Spleen (tissue), 7 donors: ENCODE data around the gene ARIH2.

Experiments used
- POLR2A ChIP-seq, 3 donors: fragments of 450-650 bp; IDR thresholded peaks; one replicate each; pipeline ENCODE4 v1.5.1; 2017; ENCODE audit warnings: antibody characterized with exemption in 3 of 3, mild to moderate bottlenecking in 1 of 3
- POLR2AphosphoS5 ChIP-seq, 3 donors: sonication (generic); formaldehyde crosslinking; IDR thresholded peaks; one replicate each; pipeline ENCODE4 v1.5.1; 2017; ENCODE audit warnings: antibody characterized with exemption in 3 of 3
- TF ChIP-seq, protein P1 (sequence below), 11 experiments: fragments of 200-600 bp in 7 of 11; fragments of 450-650 bp in 4 of 11; sonication (generic) in 4 of 11; IDR thresholded peaks in 8 of 11; conservative IDR thresholded peaks in 3 of 11; 1 replicate in 7 of 11; 2 replicates in 4 of 11; pipeline versions ENCODE4 v1.4.0 to v1.8.0; 2016 to 2021; ENCODE audit warnings: antibody characterized with exemption in 11 of 11, inconsistent platforms in 4 of 11, mild to moderate bottlenecking in 1 of 11
- donor health status: DM: no; HTN: no; CAD: no; lungs with moderate emphysema.
- donor health status: DM: no; HTN: no; CAD: no.
- donor health status: DM: no; HTN: no; CAD: no.

DNA sequence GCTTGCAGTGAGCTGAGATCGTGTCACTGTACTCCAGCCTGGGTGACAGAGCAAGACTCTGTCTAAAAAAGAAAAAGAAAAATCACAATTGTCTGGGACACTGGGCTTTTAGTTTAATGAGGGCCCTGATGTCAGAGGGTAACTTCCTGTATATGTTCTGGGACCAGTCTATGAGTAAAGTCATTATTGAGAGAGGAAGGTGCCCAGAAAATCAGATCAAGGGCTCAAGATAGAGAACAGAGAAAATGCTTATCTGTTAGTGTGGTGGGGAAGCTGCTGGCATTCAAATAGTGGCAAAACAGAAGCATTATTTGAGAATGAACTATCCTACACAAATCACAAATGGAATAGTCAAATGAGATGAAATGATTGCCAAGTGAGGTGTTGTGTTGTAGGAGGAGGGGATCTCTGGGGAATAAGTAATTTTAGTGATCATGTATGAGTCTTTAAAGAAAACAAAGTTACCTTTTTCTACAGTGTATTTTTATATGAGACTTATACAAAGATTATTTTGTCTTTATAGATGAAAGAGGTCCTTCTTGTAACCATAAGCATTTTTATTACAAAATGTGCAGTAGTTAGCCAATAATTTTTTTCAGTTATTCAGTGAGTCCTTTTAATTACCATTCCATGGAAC lies 13.4 kb downstream of the ARIH2 start:
- TF ChIP-seq, protein P1, sequence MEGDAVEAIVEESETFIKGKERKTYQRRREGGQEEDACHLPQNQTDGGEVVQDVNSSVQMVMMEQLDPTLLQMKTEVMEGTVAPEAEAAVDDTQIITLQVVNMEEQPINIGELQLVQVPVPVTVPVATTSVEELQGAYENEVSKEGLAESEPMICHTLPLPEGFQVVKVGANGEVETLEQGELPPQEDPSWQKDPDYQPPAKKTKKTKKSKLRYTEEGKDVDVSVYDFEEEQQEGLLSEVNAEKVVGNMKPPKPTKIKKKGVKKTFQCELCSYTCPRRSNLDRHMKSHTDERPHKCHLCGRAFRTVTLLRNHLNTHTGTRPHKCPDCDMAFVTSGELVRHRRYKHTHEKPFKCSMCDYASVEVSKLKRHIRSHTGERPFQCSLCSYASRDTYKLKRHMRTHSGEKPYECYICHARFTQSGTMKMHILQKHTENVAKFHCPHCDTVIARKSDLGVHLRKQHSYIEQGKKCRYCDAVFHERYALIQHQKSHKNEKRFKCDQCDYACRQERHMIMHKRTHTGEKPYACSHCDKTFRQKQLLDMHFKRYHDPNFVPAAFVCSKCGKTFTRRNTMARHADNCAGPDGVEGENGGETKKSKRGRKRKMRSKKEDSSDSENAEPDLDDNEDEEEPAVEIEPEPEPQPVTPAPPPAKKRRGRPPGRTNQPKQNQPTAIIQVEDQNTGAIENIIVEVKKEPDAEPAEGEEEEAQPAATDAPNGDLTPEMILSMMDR (IDR thresholded peaks at IDR 0.05 in 8 of 11, conservative IDR thresholded peaks at IDR 0.05 in 3 of 11) = no peak
- no peak for TF ChIP-seq POLR2AphosphoS5 (IDR thresholded peaks at IDR 0.05)
- no peak for TF ChIP-seq POLR2A (IDR thresholded peaks at IDR 0.05)
